HG03139 (cell line): ENCODE measurements around the gene NOB1.
"Not testable (repeated sequence)": the region's sequence is repeated elsewhere in the genome, so short reads cannot be mapped to it uniquely, and the experiment has no call there.

Experiments used
- ATAC-seq: cut with Tn5 transposase; IDR thresholded peaks from one replicate; pipeline ENCODE4 v1.9.1; 2021; ENCODE audit not compliant: unreplicated experiment

NOB1 gene

GRCh38 chr16:69754469-69755310, at the start of gene NOB1:
Gene NOB1, minus strand, starts transcription at chr16:69754926. Its CDS starts 16 bp downstream, at chr16:69754910.
- ATAC-seq: peak; percentile 87

- ATAC-seq: no peak
Measured at GRCh38 chr16:69804297-69804696, 49.6 kb upstream of the NOB1 start.

GRCh38 chr16:69799611-69800031, 44.9 kb upstream of the NOB1 start:
- no peak for ATAC-seq

GRCh38 chr16:69798466-69798865, 43.7 kb upstream of the NOB1 start:
- ATAC-seq: no peak

GRCh38 chr16:69796285-69797118, 41.8 kb upstream of the NOB1 start:
- ATAC-seq: no peak

GRCh38 chr16:69794486-69794885, 39.8 kb upstream of the NOB1 start:
- no peak for ATAC-seq

- ATAC-seq: no peak
Measured at GRCh38 chr16:69793526-69793925, 38.8 kb upstream of the NOB1 start.

- ATAC-seq: not testable (repeated sequence)
Measured at GRCh38 chr16:69791391-69791847, 36.7 kb upstream of the NOB1 start.

- no peak for ATAC-seq
Measured at GRCh38 chr16:69787883-69788282, 33.2 kb upstream of the NOB1 start.

- ATAC-seq: no peak
Measured at GRCh38 chr16:69784586-69784985, 29.9 kb upstream of the NOB1 start.

- no peak for ATAC-seq
Measured at GRCh38 chr16:69781118-69781517, 26.4 kb upstream of the NOB1 start.

- ATAC-seq: no peak
Measured at GRCh38 chr16:69779724-69780123, 25.0 kb upstream of the NOB1 start.

- no peak for ATAC-seq
Measured at GRCh38 chr16:69775563-69775962, 20.8 kb upstream of the NOB1 start.

GRCh38 chr16:69773260-69773947, 18.7 kb upstream of the NOB1 start:
- ATAC-seq: peak; percentile 47

GRCh38 chr16:69771651-69771967, 16.9 kb upstream of the NOB1 start:
- ATAC-seq: no peak

- ATAC-seq: no peak
Measured at GRCh38 chr16:69769404-69769803, 14.7 kb upstream of the NOB1 start.

GRCh38 chr16:69768666-69769065, 13.9 kb upstream of the NOB1 start:
- no peak for ATAC-seq

GRCh38 chr16:69767459-69768229, 12.9 kb upstream of the NOB1 start:
- no peak for ATAC-seq

GRCh38 chr16:69763599-69763942, 8.8 kb upstream of the NOB1 start:
- ATAC-seq: no peak

- no peak for ATAC-seq
Measured at GRCh38 chr16:69762814-69763598, 8.3 kb upstream of the NOB1 start.
